Astrocyte of the cerebellum (primary cell): Measurements from ENCODE around the gene NYAP2.

ENCODE experiments used
- DNase-seq: peaks from one replicate; pipeline ENCODE4 v3.0.0-alpha.2; 2011; ENCODE audit warnings: low read depth
- H3K4me3 ChIP-seq: 2 replicates; pipeline ENCODE4 v1.5.1; 2011; ENCODE audit warnings: mild to moderate bottlenecking, low read depth, low read length, moderate library complexity
- CTCF ChIP-seq: IDR thresholded peaks from 2 replicates; pipeline ENCODE4 v1.5.1; 2012; ENCODE audit warnings: low read length, low read depth, moderate library complexity, mild to moderate bottlenecking; ENCODE audit errors: missing control alignments
- in situ Hi-C: cut with HindIII; loops from 2 replicates; pipeline ENCODE4 v1.10.0; 2017; ENCODE audit warnings: low sequenced_read_pairs

Gene NYAP2

GRCh38 chr2:225598426-225598825 lies 198.9 kb downstream of the NYAP2 start:
- no peak overlapping the region for H3K4me3 ChIP-seq
- TF ChIP-seq CTCF: no peak
- DNase-seq: peak; percentile 23
- in situ Hi-C loops: no loop called here

- no peak overlapping the region for H3K4me3 ChIP-seq
- TF ChIP-seq CTCF: no peak
- DNase-seq: no peak
- in situ Hi-C loops: no loop called here
Measured at GRCh38 chr2:225598897-225599296, 199.4 kb downstream of the NYAP2 start.

GRCh38 chr2:225599856-225600255 lies 200.3 kb downstream of the NYAP2 start:
- in situ Hi-C loops: no loop called here
- no peak for TF ChIP-seq CTCF
- no peak for DNase-seq
- H3K4me3 ChIP-seq: no peak overlapping the region

- H3K4me3 ChIP-seq: no peak overlapping the region
- in situ Hi-C loops: no loop called here
- no peak for DNase-seq
- TF ChIP-seq CTCF: no peak
Measured at GRCh38 chr2:225600444-225600843, 200.9 kb downstream of the NYAP2 start.

- no peak for DNase-seq
- no peak for TF ChIP-seq CTCF
- in situ Hi-C loops: no loop called here
- no peak overlapping the region for H3K4me3 ChIP-seq
Measured at GRCh38 chr2:225600865-225601264, 201.4 kb downstream of the NYAP2 start.

- TF ChIP-seq CTCF: no peak
- no peak overlapping the region for H3K4me3 ChIP-seq
- in situ Hi-C loops: no loop called here
- no peak for DNase-seq
Measured at GRCh38 chr2:225602205-225602604, 202.7 kb downstream of the NYAP2 start.

- in situ Hi-C loops: no loop called here
- TF ChIP-seq CTCF: no peak
Measured at GRCh38 chr2:225608136-225608535, 208.6 kb downstream of the NYAP2 start.

More at GRCh38 chr2:225608136-225608535, 208.6 kb downstream of the NYAP2 start:
- no peak overlapping the region for H3K4me3 ChIP-seq
- no peak for DNase-seq
